ENCODE measurements around the gene B4GALNT4.
"Not testable (repeated sequence)": the region's sequence is repeated elsewhere in the genome, so short reads cannot be mapped to it uniquely, and the experiment has no call there.

GRCh38 chr11:424766-425165 lies 55.5 kb downstream of the B4GALNT4 start:
- TF ChIP-seq POLR2A (IDR thresholded peaks at IDR 0.05; ENCODE audit: low read depth); POLR2AphosphoS5 (IDR thresholded peaks at IDR 0.05): not testable (repeated sequence)

Data from esophagus muscularis mucosa (tissue), 2 donors.